ENCODE data around the gene TGM3. TPM values are rescaled to one million over a fixed set of nuclear protein-coding genes. Genes with fewer than 3 reads are reported as not detected.

TGM3 gene
- total and polyA plus RNA-seq, 2 experiments from 2014 or later: 0.08 TPM; not detected in 1

GRCh38 chr20:2332711-2333110 is 36.9 kb downstream of the TGM3 start:
- H2AFZ ChIP-seq: no peak overlapping the region
- peaks cover 7% of the 10 kb centered on the region for H3K27me3 Mint-ChIP-seq (ENCODE audit: insufficient read depth, low read depth, poor library complexity)
- no peak overlapping the region for H3K4me2 ChIP-seq
- H3F3A ChIP-seq (replicated peaks; ENCODE audit: low read depth): no peaks in the 10 kb centered on the region
- peaks cover 11% of the 10 kb centered on the region for H3K4me1 Mint-ChIP-seq
- H4K20me1 ChIP-seq (replicated peaks; ENCODE audit: insufficient read depth): no peaks in the 10 kb centered on the region
- no peak overlapping the region for H3K4me3 ChIP-seq
- H3K79me2 ChIP-seq (replicated peaks; ENCODE audit: insufficient read depth): no peaks in the 10 kb centered on the region
- H3K27me3 ChIP-seq (ENCODE audit: insufficient read depth): no peaks in the 10 kb centered on the region
- no peaks in the 10 kb centered on the region for H3K36me3 Mint-ChIP-seq (ENCODE audit: low read depth)
- H3K36me3 ChIP-seq (ENCODE audit: insufficient read depth): no peaks in the 10 kb centered on the region
- no peak overlapping the region for H3K27ac Mint-ChIP-seq
- H3K9me3 Mint-ChIP-seq: no peaks in the 10 kb centered on the region
- H3K4me1 ChIP-seq (ENCODE audit: insufficient read depth): no peaks in the 10 kb centered on the region
- H3K27ac ChIP-seq (ENCODE audit: low read depth): no peak overlapping the region
- no peak for DNase-seq (ENCODE audit: low spot score)
- H3K4me3 Mint-ChIP-seq: no peak overlapping the region
- H3K9me2 ChIP-seq (ENCODE audit: insufficient read depth): 0 out of 2 replicates have a peak, but pooled peaks cover 6% of the 10 kb centered on the region
- TF ChIP-seq ZNF462 (CRISPR knock-in tag; IDR thresholded peaks at IDR 0.05): no peak
- TF ChIP-seq ZNF114 (CRISPR knock-in tag; IDR thresholded peaks at IDR 0.05): no peak
- TF ChIP-seq EZH2 (IDR thresholded peaks at IDR 0.05; ENCODE audit: low read depth, unreplicated experiment): no peak
- TF ChIP-seq, protein P1, sequence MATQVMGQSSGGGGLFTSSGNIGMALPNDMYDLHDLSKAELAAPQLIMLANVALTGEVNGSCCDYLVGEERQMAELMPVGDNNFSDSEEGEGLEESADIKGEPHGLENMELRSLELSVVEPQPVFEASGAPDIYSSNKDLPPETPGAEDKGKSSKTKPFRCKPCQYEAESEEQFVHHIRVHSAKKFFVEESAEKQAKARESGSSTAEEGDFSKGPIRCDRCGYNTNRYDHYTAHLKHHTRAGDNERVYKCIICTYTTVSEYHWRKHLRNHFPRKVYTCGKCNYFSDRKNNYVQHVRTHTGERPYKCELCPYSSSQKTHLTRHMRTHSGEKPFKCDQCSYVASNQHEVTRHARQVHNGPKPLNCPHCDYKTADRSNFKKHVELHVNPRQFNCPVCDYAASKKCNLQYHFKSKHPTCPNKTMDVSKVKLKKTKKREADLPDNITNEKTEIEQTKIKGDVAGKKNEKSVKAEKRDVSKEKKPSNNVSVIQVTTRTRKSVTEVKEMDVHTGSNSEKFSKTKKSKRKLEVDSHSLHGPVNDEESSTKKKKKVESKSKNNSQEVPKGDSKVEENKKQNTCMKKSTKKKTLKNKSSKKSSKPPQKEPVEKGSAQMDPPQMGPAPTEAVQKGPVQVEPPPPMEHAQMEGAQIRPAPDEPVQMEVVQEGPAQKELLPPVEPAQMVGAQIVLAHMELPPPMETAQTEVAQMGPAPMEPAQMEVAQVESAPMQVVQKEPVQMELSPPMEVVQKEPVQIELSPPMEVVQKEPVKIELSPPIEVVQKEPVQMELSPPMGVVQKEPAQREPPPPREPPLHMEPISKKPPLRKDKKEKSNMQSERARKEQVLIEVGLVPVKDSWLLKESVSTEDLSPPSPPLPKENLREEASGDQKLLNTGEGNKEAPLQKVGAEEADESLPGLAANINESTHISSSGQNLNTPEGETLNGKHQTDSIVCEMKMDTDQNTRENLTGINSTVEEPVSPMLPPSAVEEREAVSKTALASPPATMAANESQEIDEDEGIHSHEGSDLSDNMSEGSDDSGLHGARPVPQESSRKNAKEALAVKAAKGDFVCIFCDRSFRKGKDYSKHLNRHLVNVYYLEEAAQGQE (IDR thresholded peaks at IDR 0.05; ENCODE audit: unreplicated experiment): no peak
- no peak for TF ChIP-seq ZNF331 (CRISPR knock-in tag; IDR thresholded peaks at IDR 0.05; ENCODE audit: low read depth)
- no peak for TF ChIP-seq JUNB (IDR thresholded peaks at IDR 0.05; ENCODE audit: unreplicated experiment)
- no peak for TF ChIP-seq EZH2phosphoT487 (IDR thresholded peaks at IDR 0.05; ENCODE audit: unreplicated experiment)
- TF ChIP-seq, protein P2, sequence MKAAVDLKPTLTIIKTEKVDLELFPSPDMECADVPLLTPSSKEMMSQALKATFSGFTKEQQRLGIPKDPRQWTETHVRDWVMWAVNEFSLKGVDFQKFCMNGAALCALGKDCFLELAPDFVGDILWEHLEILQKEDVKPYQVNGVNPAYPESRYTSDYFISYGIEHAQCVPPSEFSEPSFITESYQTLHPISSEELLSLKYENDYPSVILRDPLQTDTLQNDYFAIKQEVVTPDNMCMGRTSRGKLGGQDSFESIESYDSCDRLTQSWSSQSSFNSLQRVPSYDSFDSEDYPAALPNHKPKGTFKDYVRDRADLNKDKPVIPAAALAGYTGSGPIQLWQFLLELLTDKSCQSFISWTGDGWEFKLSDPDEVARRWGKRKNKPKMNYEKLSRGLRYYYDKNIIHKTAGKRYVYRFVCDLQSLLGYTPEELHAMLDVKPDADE (IDR thresholded peaks at IDR 0.05): no peak
- TF ChIP-seq STAT1 (IDR thresholded peaks at IDR 0.05; ENCODE audit: unreplicated experiment): no peak
- no peak for TF ChIP-seq POLR2AphosphoS5 (IDR thresholded peaks at IDR 0.05; ENCODE audit: low read depth)
- TF ChIP-seq NANOG (IDR thresholded peaks at IDR 0.05; ENCODE audit: borderline replicate concordance): no peak
- no peak for ATAC-seq
